NCI-H2029 (cell line): ENCODE measurements around the gene TRAIP.
"Not testable (repeated sequence)": the region's sequence is repeated elsewhere in the genome, so short reads cannot be mapped to it uniquely, and the experiment has no call there.

Experiments used
- DNase-seq: peaks from one replicate; lab custom pipeline; 2025; lab: John Stamatoyannopoulos, UW

Gene TRAIP

GRCh38 chr3:49823131-49823530 lies 33.2 kb downstream of the TRAIP start:
- DNase-seq = not testable (repeated sequence)

- peak; percentile 61 for DNase-seq
These were observed 42.7 kb downstream of the TRAIP start, which contains the start of gene UBA7 for GRCh38 chr3:49813497-49814174. Gene UBA7, minus strand, starts transcription at chr3:49813953. Its CDS starts 166 bp downstream, at chr3:49813787.

GRCh38 chr3:49812916-49813496 lies 43.4 kb downstream of the TRAIP start:
- peak; percentile 5 for DNase-seq

- DNase-seq = no peak
These were observed 48.8 kb downstream of the TRAIP start for GRCh38 chr3:49807431-49808114.

GRCh38 chr3:49806850-49807249 lies 49.5 kb downstream of the TRAIP start:
- no peak for DNase-seq

- DNase-seq = no peak
These were observed 50.3 kb downstream of the TRAIP start for GRCh38 chr3:49805897-49806701.

- peak; percentile 63 for DNase-seq
These were observed 51.0 kb downstream of the TRAIP start for GRCh38 chr3:49805367-49805782.

GRCh38 chr3:49804141-49805041 lies 52.0 kb downstream of the TRAIP start:
- DNase-seq = no peak

- no peak for DNase-seq
These were observed 52.8 kb downstream of the TRAIP start for GRCh38 chr3:49803465-49804140.

- peak; percentile 61 for DNase-seq
These were observed 53.5 kb downstream of the TRAIP start, which contains the start of gene INKA1 for GRCh38 chr3:49802719-49803464. Gene INKA1, plus strand, starts transcription at chr3:49803261. Its CDS starts 132 bp downstream, at chr3:49803393.

GRCh38 chr3:49801160-49801559 lies 55.2 kb downstream of the TRAIP start:
- DNase-seq = no peak

- no peak for DNase-seq
These were observed 56.6 kb downstream of the TRAIP start, which contains the start of gene CDHR4 for GRCh38 chr3:49799761-49800160. Gene CDHR4, minus strand, starts transcription at chr3:49799873. Its CDS starts 61 bp downstream, at chr3:49799812.

GRCh38 chr3:49799105-49799504 lies 57.3 kb downstream of the TRAIP start:
- DNase-seq = no peak

GRCh38 chr3:49794926-49795905 lies 61.1 kb downstream of the TRAIP start:
- DNase-seq = no peak

GRCh38 chr3:49794431-49794830 lies 61.9 kb downstream of the TRAIP start:
- DNase-seq = no peak

GRCh38 chr3:49793486-49794085 lies 62.8 kb downstream of the TRAIP start:
- no peak for DNase-seq

- no peak for DNase-seq
These were observed 63.8 kb downstream of the TRAIP start for GRCh38 chr3:49792371-49793150.
